Karpas-422 (cell line): ENCODE results near the gene BRCA2. TPM values are rescaled to one million over a fixed set of nuclear protein-coding genes. Genes with fewer than 3 reads are reported as not detected.

Source experiments
- DNase-seq: peaks from one replicate; pipeline ENCODE4 v3.0.0-alpha.2; 2015
- H2AFZ ChIP-seq: fragments of 200-600 bp; sonication (generic); 2 replicates; pipeline ENCODE4 v1.6.1; 2014; ENCODE audit warnings: antibody characterized with exemption, low read length, mixed read lengths
- H3K27ac ChIP-seq: fragments of 200-600 bp; sonication (generic); 2 replicates; pipeline ENCODE4 v1.5.1; 2014; ENCODE audit warnings: mild to moderate bottlenecking, low read length, moderate library complexity
- H3K27me3 ChIP-seq: fragments of 200-600 bp; sonication (generic); 2 replicates; pipeline ENCODE4 v1.6.1; 2014; ENCODE audit warnings: low read length, mixed read lengths
- H3K36me3 ChIP-seq: fragments of 200-600 bp; sonication (generic); 2 replicates; pipeline ENCODE4 v1.6.1; 2014; ENCODE audit warnings: low read length, mixed read lengths; ENCODE audit not compliant: insufficient read depth
- H3K4me1 ChIP-seq: fragments of 200-600 bp; sonication (generic); 2 replicates; pipeline ENCODE4 v1.6.1; 2014; ENCODE audit warnings: mild to moderate bottlenecking, low read length, mixed read lengths
- H3K4me2 ChIP-seq: fragments of 200-600 bp; sonication (generic); 2 replicates; pipeline ENCODE4 v1.6.1; 2014; ENCODE audit warnings: low read length, low read depth, mild to moderate bottlenecking; ENCODE audit not compliant: poor library complexity, severe bottlenecking
- H3K4me3 ChIP-seq: fragments of 200-600 bp; sonication (generic); 2 replicates; pipeline ENCODE4 v1.5.1; 2014; ENCODE audit warnings: mild to moderate bottlenecking, antibody characterized with exemption, low read length, mixed read lengths
- H3K79me2 ChIP-seq: fragments of 200-600 bp; sonication (generic); 2 replicates; pipeline ENCODE4 v1.6.1; 2014; ENCODE audit warnings: mild to moderate bottlenecking, low read length, mixed read lengths
- H3K9ac ChIP-seq: fragments of 200-600 bp; sonication (generic); 2 replicates; pipeline ENCODE4 v1.6.0; 2014; ENCODE audit warnings: low read length
- H3K9me2 ChIP-seq: fragments of 200-600 bp; sonication (generic), shearing (Covaris generic); replicated peaks from 2 replicates; pipeline ENCODE4 v1.6.0; 2014; ENCODE audit warnings: mild to moderate bottlenecking, low read length, moderate library complexity; ENCODE audit not compliant: insufficient read depth
- H3K9me3 ChIP-seq: fragments of 300-700, 200-600 bp; sonication (generic); 2 replicates; pipeline ENCODE4 v1.6.1; 2014; ENCODE audit warnings: low read length, mixed read lengths
- H4K20me1 ChIP-seq: fragments of 200-600 bp; sonication (generic); 2 replicates; pipeline ENCODE4 v1.6.1; 2014; ENCODE audit warnings: mild to moderate bottlenecking, antibody characterized with exemption, low read length, low read depth; ENCODE audit not compliant: insufficient read depth
- total RNA-seq: library from RNA; depleted of rRNA; stranded (reverse); fragments of >200 nt; shearing (Covaris generic); gene quantifications from 2 replicates; pipeline ENCODE4 v1.2.3, GENCODE V29; 2014; ENCODE audit warnings: low replicate concordance

BRCA2 gene
- total RNA-seq, 1 experiment from 2014 or later: 16.8 TPM

DNA sequence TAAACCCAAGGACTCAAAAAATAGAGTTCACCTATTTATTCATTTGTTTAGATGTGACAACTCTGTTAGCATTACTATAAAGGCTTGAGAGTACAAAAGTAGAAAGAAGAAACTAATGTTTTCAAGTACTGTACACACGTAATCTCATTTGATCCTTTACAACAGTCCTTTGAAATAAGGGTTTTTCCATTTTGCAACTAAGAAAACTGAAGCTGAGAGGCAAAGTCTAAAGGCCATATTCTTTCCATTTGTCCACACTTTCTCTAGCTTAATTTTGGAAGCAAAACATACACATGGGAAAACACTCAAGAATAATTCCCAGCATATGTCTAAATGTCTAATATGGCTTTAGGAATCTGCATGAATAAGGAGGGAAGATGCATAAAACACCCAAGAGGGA lies 34.2 kb upstream of the BRCA2 start:
- no peak overlapping the region for H3K4me2 ChIP-seq
- no peak overlapping the region for H3K27ac ChIP-seq
- no peaks in the 10 kb centered on the region for H3K9me2 ChIP-seq
- H4K20me1 ChIP-seq: no peaks in the 10 kb centered on the region
- H3K9me3 ChIP-seq: no peaks in the 10 kb centered on the region
- H2AFZ ChIP-seq: no peak overlapping the region
- H3K36me3 ChIP-seq: no peaks in the 10 kb centered on the region
- H3K4me1 ChIP-seq: no peaks in the 10 kb centered on the region
- no peak for DNase-seq
- no peaks in the 10 kb centered on the region for H3K79me2 ChIP-seq
- H3K27me3 ChIP-seq: no peaks in the 10 kb centered on the region
- H3K9ac ChIP-seq: no peak overlapping the region
- no peak overlapping the region for H3K4me3 ChIP-seq

DNA sequence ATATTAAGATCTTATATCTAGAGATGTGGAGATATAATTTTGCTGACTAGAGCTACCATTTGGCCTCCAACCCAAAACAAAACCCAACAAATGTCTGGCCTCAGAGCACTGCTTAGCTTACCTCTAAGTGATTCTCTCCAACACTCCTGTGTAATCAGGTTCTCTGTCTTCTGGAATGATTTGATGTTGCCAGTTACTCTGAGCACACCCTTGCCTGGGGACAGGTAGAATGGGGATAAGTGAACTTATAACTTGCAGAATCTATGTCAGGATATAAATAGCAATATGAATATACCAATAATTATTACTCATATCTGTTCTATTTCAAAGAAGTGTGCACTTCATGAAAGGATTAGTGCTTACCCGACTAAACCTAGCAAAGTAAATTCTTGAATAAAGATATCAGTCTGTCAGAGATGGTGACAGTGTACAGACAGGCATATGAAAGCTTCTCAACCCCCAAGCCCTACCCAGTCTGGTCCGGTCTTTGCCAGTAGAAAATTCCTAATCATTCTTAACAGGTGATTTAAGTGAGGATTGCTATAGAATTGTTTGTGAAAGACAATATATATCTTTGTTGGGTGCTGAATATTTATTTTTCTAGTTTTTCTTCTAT lies 33.1 kb upstream of the BRCA2 start:
- peak; percentile 21 for DNase-seq
- Histone ChIP-seq H4K20me1 (no peaks in the 10 kb centered on the region), H3K27ac (no peak overlapping the region), H3K27me3 (no peaks in the 10 kb centered on the region), H3K9me2 (no peaks in the 10 kb centered on the region), H3K9ac (no peak overlapping the region), H3K9me3 (no peaks in the 10 kb centered on the region), H3K36me3 (no peaks in the 10 kb centered on the region), H3K79me2 (no peaks in the 10 kb centered on the region), H2AFZ (no peak overlapping the region), H3K4me1 (no peaks in the 10 kb centered on the region), H3K4me2 (no peak overlapping the region), H3K4me3 (no peak overlapping the region)

- Histone ChIP-seq H3K36me3 (no peaks in the 10 kb centered on the region), H3K9ac (no peak overlapping the region), H3K9me2 (no peaks in the 10 kb centered on the region), H3K4me3 (no peak overlapping the region), H2AFZ (no peak overlapping the region), H3K9me3 (no peaks in the 10 kb centered on the region), H3K27ac (no peak overlapping the region), H3K79me2 (no peaks in the 10 kb centered on the region), H3K4me2 (no peak overlapping the region), H3K27me3 (no peaks in the 10 kb centered on the region), H3K4me1 (no peaks in the 10 kb centered on the region), H4K20me1 (no peaks in the 10 kb centered on the region)
- no peak for DNase-seq
Measured at GRCh38 chr13:32284927-32285632, 30.2 kb upstream of the BRCA2 start.

- Histone ChIP-seq H3K36me3 (no peaks in the 10 kb centered on the region), H2AFZ (no peak overlapping the region), H3K4me2 (no peak overlapping the region)
Measured at GRCh38 chr13:32285633-32285965, 29.7 kb upstream of the BRCA2 start.

DNA sequence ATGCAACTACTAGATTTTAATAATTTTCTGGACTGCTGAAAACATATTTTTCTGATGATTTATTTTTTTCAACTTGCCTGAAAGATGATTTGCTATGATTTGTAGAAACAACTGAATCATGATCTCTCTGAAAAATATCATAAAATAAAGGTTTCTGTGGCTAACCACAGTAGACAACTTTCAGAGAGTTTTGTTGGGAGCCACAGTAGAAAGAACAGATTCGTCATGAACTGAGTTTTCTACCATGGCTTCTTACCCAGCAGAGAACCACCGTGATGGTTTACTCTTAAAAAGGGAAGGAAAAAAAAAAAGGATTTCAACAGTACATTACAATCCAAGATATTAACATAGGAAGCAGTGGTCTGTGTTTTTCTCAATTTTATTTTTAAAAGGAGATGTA lies 18.1 kb upstream of the BRCA2 start:
- no peak for DNase-seq
- no peak overlapping the region for H3K4me3 ChIP-seq

More at GRCh38 chr13:32285633-32285965, 29.7 kb upstream of the BRCA2 start:
- Histone ChIP-seq H3K9ac (no peak overlapping the region), H3K79me2 (no peaks in the 10 kb centered on the region), H3K9me3 (no peaks in the 10 kb centered on the region), H3K27ac (no peak overlapping the region), H4K20me1 (no peaks in the 10 kb centered on the region), H3K27me3 (no peaks in the 10 kb centered on the region), H3K9me2 (no peaks in the 10 kb centered on the region), H3K4me3 (no peak overlapping the region), H3K4me1 (no peaks in the 10 kb centered on the region)
- no peak for DNase-seq

GRCh38 chr13:32298695-32299094 lies 16.6 kb upstream of the BRCA2 start:
- Histone ChIP-seq H3K4me1 (no peaks in the 10 kb centered on the region), H4K20me1 (no peaks in the 10 kb centered on the region), H3K4me3 (no peak overlapping the region), H3K9me2 (no peaks in the 10 kb centered on the region), H3K27me3 (no peaks in the 10 kb centered on the region), H2AFZ (no peak overlapping the region), H3K36me3 (no peaks in the 10 kb centered on the region), H3K79me2 (no peaks in the 10 kb centered on the region), H3K27ac (no peak overlapping the region), H3K9me3 (no peaks in the 10 kb centered on the region), H3K4me2 (no peak overlapping the region), H3K9ac (no peak overlapping the region)
- DNase-seq: no peak

More for the DNA sequence above, 18.1 kb upstream of the BRCA2 start:
- no peaks in the 10 kb centered on the region for H3K4me1 ChIP-seq
- no peaks in the 10 kb centered on the region for H3K9me2 ChIP-seq
- no peaks in the 10 kb centered on the region for H3K9me3 ChIP-seq
- H2AFZ ChIP-seq: no peak overlapping the region
- H3K79me2 ChIP-seq: no peaks in the 10 kb centered on the region
- H3K4me2 ChIP-seq: no peak overlapping the region
- H3K36me3 ChIP-seq: no peaks in the 10 kb centered on the region
- no peak overlapping the region for H3K9ac ChIP-seq
- no peaks in the 10 kb centered on the region for H3K27me3 ChIP-seq
- no peak overlapping the region for H3K27ac ChIP-seq
- no peaks in the 10 kb centered on the region for H4K20me1 ChIP-seq

GRCh38 chr13:32299893-32300292 lies 15.4 kb upstream of the BRCA2 start:
- no peak overlapping the region for H3K27ac ChIP-seq
- H3K4me1 ChIP-seq: no peaks in the 10 kb centered on the region
- H3K9me2 ChIP-seq: no peaks in the 10 kb centered on the region
- no peak overlapping the region for H3K4me3 ChIP-seq
- no peak overlapping the region for H2AFZ ChIP-seq
- H3K4me2 ChIP-seq: no peak overlapping the region
- DNase-seq: no peak
- no peak overlapping the region for H3K9ac ChIP-seq
- H3K36me3 ChIP-seq: no peaks in the 10 kb centered on the region
- H3K9me3 ChIP-seq: no peaks in the 10 kb centered on the region
- H3K27me3 ChIP-seq: no peaks in the 10 kb centered on the region
- H3K79me2 ChIP-seq: no peaks in the 10 kb centered on the region
- no peaks in the 10 kb centered on the region for H4K20me1 ChIP-seq

GRCh38 chr13:32300406-32300805 lies 14.9 kb upstream of the BRCA2 start:
- no peak overlapping the region for H3K4me2 ChIP-seq
- H2AFZ ChIP-seq: no peak overlapping the region
- H4K20me1 ChIP-seq: no peaks in the 10 kb centered on the region
- no peak overlapping the region for H3K27ac ChIP-seq
- H3K27me3 ChIP-seq: no peaks in the 10 kb centered on the region
- no peak overlapping the region for H3K9ac ChIP-seq
- no peak for DNase-seq
- no peaks in the 10 kb centered on the region for H3K36me3 ChIP-seq
- H3K9me3 ChIP-seq: no peaks in the 10 kb centered on the region
- no peaks in the 10 kb centered on the region for H3K4me1 ChIP-seq
- no peaks in the 10 kb centered on the region for H3K79me2 ChIP-seq
- H3K9me2 ChIP-seq: no peaks in the 10 kb centered on the region
- no peak overlapping the region for H3K4me3 ChIP-seq
